ENCODE results near the gene PDLIM3. TPM values are rescaled to one million over a fixed set of nuclear protein-coding genes. Genes with fewer than 3 reads are reported as not detected.
A peak's percentile ranks its signal among the peaks of the same experiment; 100 is the strongest.
"Not testable (repeated sequence)": the region's sequence is repeated elsewhere in the genome, so short reads cannot be mapped to it uniquely, and the experiment has no call there.

PDLIM3 gene
- total RNA-seq, 5 donors from 2014 or later (not counting 1 experiment from before 2014, with no cell fraction given) = 0.23 to 0.63 (median 0.63) TPM; not detected in 2

- Histone ChIP-seq H3K27ac (ENCODE audit: low read length) (no peak overlapping the region), H3K27me3 (replicated peaks in 1 of 2; ENCODE audit: control insufficient read depth in 2 of 2, extremely low read depth in 1 of 2, insufficient read depth in 2 of 2, low read length in 1 of 2) (peaks cover 26 to 30% of the 10 kb centered on the region in 2 experiments), H3K4me1 (ENCODE audit: control insufficient read depth in 1 of 2, extremely low read depth in 1 of 2, insufficient read depth in 2 of 2, low read length in 2 of 2) (peaks cover 0 to 7% of the 10 kb centered on the region in 2 experiments), H3K4me3 (ENCODE audit: control insufficient read depth in 1 of 2, extremely low read depth in 1 of 2, low read length in 1 of 2) (no peak overlapping the region), H3K36me3 (ENCODE audit: control insufficient read depth in 2 of 2, extremely low read depth in 1 of 2, insufficient read depth in 1 of 2, low read length in 1 of 2) (no peaks in the 10 kb centered on the region), H3K9me3 (no peaks in the 10 kb centered on the region)
- Mint-ChIP-seq H3K4me1 (peaks cover 5 to 8% (median 8%) of the 10 kb centered on the region in 3 donors), H3K9me3 (no peaks in the 10 kb centered on the region), H3K27ac (no peak overlapping the region), H3K4me3 (peak overlapping the region in 1 of 3 donors; percentile 38), H3K27me3 (peaks cover 35 to 36% of the 10 kb centered on the region in 2 donors), H3K36me3 (no peaks in the 10 kb centered on the region)
- DNase-seq (no peak), ATAC-seq (replicated peaks in 1 of 4) (no peak)
- ChIA-PET CTCF (no interaction called here), POLR2A (interaction anchor here (0.5 to 0.7 kb wide), 2 partner anchors 22 to 394 kb away, joined by 3 to 4 read pairs; partner anchors contain the start of gene SLC25A4 (in 1 of the 2))
- WGBS (ENCODE audit: insufficient coverage) = 40% methylated on average over 1 of the region's 4 CpGs
Observed at GRCh38 chr4:185536411-185536709, 1.1 kb upstream of the PDLIM3 start.

GRCh38 chr4:185535612-185536410 is 504 bp upstream of the PDLIM3 start:
- Mint-ChIP-seq H3K4me3 (peak overlapping the region in 1 of 3 donors; percentile 38), H3K27ac (no peak overlapping the region), H3K9me3 (no peaks in the 10 kb centered on the region), H3K36me3 (no peaks in the 10 kb centered on the region), H3K27me3 (peaks cover 36 to 37% of the 10 kb centered on the region in 2 donors), H3K4me1 (peaks cover 5 to 8% (median 8%) of the 10 kb centered on the region in 3 donors)
- H3K27me3 ChIP-seq (replicated peaks in 1 of 2; ENCODE audit: control insufficient read depth in 2 of 2, extremely low read depth in 1 of 2, insufficient read depth in 2 of 2, low read length in 1 of 2) = peaks cover 22 to 30% of the 10 kb centered on the region in 2 experiments
- ChIA-PET POLR2A (interaction anchor here (0.5 to 0.7 kb wide), 2 partner anchors 21 to 393 kb away, joined by 3 to 4 read pairs; partner anchors contain the start of gene SLC25A4 (in 1 of the 2)), CTCF (no interaction called here)
- no peak for ATAC-seq (replicated peaks in 1 of 4)
- H3K27ac ChIP-seq (ENCODE audit: low read length) = no peak overlapping the region
- peaks cover 0 to 7% of the 10 kb centered on the region in 2 experiments for H3K4me1 ChIP-seq (ENCODE audit: control insufficient read depth in 1 of 2, extremely low read depth in 1 of 2, insufficient read depth in 2 of 2, low read length in 2 of 2)
- DNase-seq = no peak
- H3K4me3 ChIP-seq (ENCODE audit: control insufficient read depth in 1 of 2, extremely low read depth in 1 of 2, low read length in 1 of 2) = no peak overlapping the region
- 12% methylated on average over 24 of the region's 32 CpGs for WGBS (ENCODE audit: insufficient coverage)
- no peaks in the 10 kb centered on the region for H3K36me3 ChIP-seq (ENCODE audit: control insufficient read depth in 2 of 2, extremely low read depth in 1 of 2, insufficient read depth in 1 of 2, low read length in 1 of 2)
- no peaks in the 10 kb centered on the region for H3K9me3 ChIP-seq

- 3% methylated on average over 9 of the region's 10 CpGs for WGBS (ENCODE audit: insufficient coverage)
- H3K4me1 ChIP-seq (ENCODE audit: control insufficient read depth in 1 of 2, extremely low read depth in 1 of 2, insufficient read depth in 2 of 2, low read length in 2 of 2) = peaks cover 0 to 7% of the 10 kb centered on the region in 2 experiments
- H3K4me3 Mint-ChIP-seq = peak overlapping the region in 2 of 3 donors; percentile 55 to 67
- no peak overlapping the region for H3K27ac Mint-ChIP-seq
- DNase-seq = no peak
- H3K27me3 Mint-ChIP-seq = peaks cover 40 to 50% of the 10 kb centered on the region in 2 donors
- POLR2A ChIA-PET = no interaction called here
- H3K9me3 Mint-ChIP-seq = no peaks in the 10 kb centered on the region
- H3K4me1 Mint-ChIP-seq = peaks cover 5 to 8% (median 8%) of the 10 kb centered on the region in 3 donors
- CTCF ChIA-PET = interaction anchor here in 1 of 2 donors (0.5 to 0.6 kb wide), 2 partner anchors 21 to 49 kb away, joined by 3 read pairs; no protein-coding TSS in a partner anchor
- H3K27ac ChIP-seq (ENCODE audit: low read length) = no peak overlapping the region
- no peak for ATAC-seq (replicated peaks in 1 of 4)
- H3K36me3 Mint-ChIP-seq = no peaks in the 10 kb centered on the region
- no peaks in the 10 kb centered on the region for H3K9me3 ChIP-seq
- no peak overlapping the region for H3K4me3 ChIP-seq (ENCODE audit: control insufficient read depth in 1 of 2, extremely low read depth in 1 of 2, low read length in 1 of 2)
- H3K36me3 ChIP-seq (ENCODE audit: control insufficient read depth in 2 of 2, extremely low read depth in 1 of 2, insufficient read depth in 1 of 2, low read length in 1 of 2) = no peaks in the 10 kb centered on the region
- peaks cover 22 to 29% of the 10 kb centered on the region in 2 experiments for H3K27me3 ChIP-seq (replicated peaks in 1 of 2; ENCODE audit: control insufficient read depth in 2 of 2, extremely low read depth in 1 of 2, insufficient read depth in 2 of 2, low read length in 1 of 2)
Observed at GRCh38 chr4:185534511-185534865, 819 bp downstream of the PDLIM3 start.

GRCh38 chr4:185532795-185533324 is 2.4 kb downstream of the PDLIM3 start:
- no peak overlapping the region for H3K27ac ChIP-seq (ENCODE audit: low read length)
- no peak for DNase-seq
- no peak overlapping the region for H3K4me3 ChIP-seq (ENCODE audit: control insufficient read depth in 1 of 2, extremely low read depth in 1 of 2, low read length in 1 of 2)
- H3K9me3 ChIP-seq = no peaks in the 10 kb centered on the region
- POLR2A ChIA-PET = no interaction called here
- Mint-ChIP-seq H3K4me1 (peaks cover 5 to 8% (median 8%) of the 10 kb centered on the region in 3 donors), H3K4me3 (no peak overlapping the region), H3K36me3 (no peaks in the 10 kb centered on the region), H3K27ac (no peak overlapping the region), H3K9me3 (no peaks in the 10 kb centered on the region), H3K27me3 (peaks cover 50 to 59% of the 10 kb centered on the region in 2 donors)
- no peaks in the 10 kb centered on the region for H3K36me3 ChIP-seq (ENCODE audit: control insufficient read depth in 2 of 2, extremely low read depth in 1 of 2, insufficient read depth in 1 of 2, low read length in 1 of 2)
- CTCF ChIA-PET = no interaction called here
- no peak for ATAC-seq (replicated peaks in 1 of 4)
- H3K27me3 ChIP-seq (replicated peaks in 1 of 2; ENCODE audit: control insufficient read depth in 2 of 2, extremely low read depth in 1 of 2, insufficient read depth in 2 of 2, low read length in 1 of 2) = peaks cover 22 to 25% of the 10 kb centered on the region in 2 experiments
- WGBS (ENCODE audit: insufficient coverage) = 92% methylated on average over 2 of the region's 6 CpGs
- peaks cover 0 to 7% of the 10 kb centered on the region in 2 experiments for H3K4me1 ChIP-seq (ENCODE audit: control insufficient read depth in 1 of 2, extremely low read depth in 1 of 2, insufficient read depth in 2 of 2, low read length in 2 of 2)

GRCh38 chr4:185532293-185532692 is 3.0 kb downstream of the PDLIM3 start:
- H3K27me3 ChIP-seq (replicated peaks in 1 of 2; ENCODE audit: control insufficient read depth in 2 of 2, extremely low read depth in 1 of 2, insufficient read depth in 2 of 2, low read length in 1 of 2) = peaks cover 20 to 23% of the 10 kb centered on the region in 2 experiments

GRCh38 chr4:185531654-185532053 is 3.7 kb downstream of the PDLIM3 start:
- H3K4me1 Mint-ChIP-seq; H3K9me3 ChIP-seq; DNase-seq; H3K27ac ChIP-seq (ENCODE audit: low read length); POLR2A ChIA-PET; H3K4me3 ChIP-seq (ENCODE audit: control insufficient read depth in 1 of 2, extremely low read depth in 1 of 2, low read length in 1 of 2); ATAC-seq (replicated peaks in 1 of 4); H3K36me3 Mint-ChIP-seq; H3K27ac Mint-ChIP-seq; H3K4me1 ChIP-seq (ENCODE audit: control insufficient read depth in 1 of 2, extremely low read depth in 1 of 2, insufficient read depth in 2 of 2, low read length in 2 of 2); CTCF ChIA-PET; H3K36me3 ChIP-seq (ENCODE audit: control insufficient read depth in 2 of 2, extremely low read depth in 1 of 2, insufficient read depth in 1 of 2, low read length in 1 of 2); H3K9me3 Mint-ChIP-seq; H3K4me3 Mint-ChIP-seq: not testable (repeated sequence)
- peaks cover 50 to 60% of the 10 kb centered on the region in 2 donors for H3K27me3 Mint-ChIP-seq
- WGBS (ENCODE audit: insufficient coverage) = no CpG with 5 or more reads among the region's 11 CpGs
- peaks cover 20 to 21% of the 10 kb centered on the region in 2 experiments for H3K27me3 ChIP-seq (replicated peaks in 1 of 2; ENCODE audit: control insufficient read depth in 2 of 2, extremely low read depth in 1 of 2, insufficient read depth in 2 of 2, low read length in 1 of 2)

More at GRCh38 chr4:185532293-185532692, 3.0 kb downstream of the PDLIM3 start:
- WGBS (ENCODE audit: insufficient coverage) = 80% methylated on average over 7 of the region's 7 CpGs
- Histone ChIP-seq H3K27ac (ENCODE audit: low read length) (no peak overlapping the region), H3K4me1 (ENCODE audit: control insufficient read depth in 1 of 2, extremely low read depth in 1 of 2, insufficient read depth in 2 of 2, low read length in 2 of 2) (peaks cover 0 to 7% of the 10 kb centered on the region in 2 experiments), H3K4me3 (ENCODE audit: control insufficient read depth in 1 of 2, extremely low read depth in 1 of 2, low read length in 1 of 2) (no peak overlapping the region), H3K9me3 (no peaks in the 10 kb centered on the region), H3K36me3 (ENCODE audit: control insufficient read depth in 2 of 2, extremely low read depth in 1 of 2, insufficient read depth in 1 of 2, low read length in 1 of 2) (no peaks in the 10 kb centered on the region)
- Mint-ChIP-seq H3K9me3 (no peaks in the 10 kb centered on the region), H3K27ac (no peak overlapping the region), H3K4me1 (peaks cover 5 to 8% (median 8%) of the 10 kb centered on the region in 3 donors), H3K36me3 (no peaks in the 10 kb centered on the region), H3K4me3 (no peak overlapping the region), H3K27me3 (peaks cover 50 to 59% of the 10 kb centered on the region in 2 donors)
- POLR2A ChIA-PET = no interaction called here
- no peak for DNase-seq
- ATAC-seq (replicated peaks in 1 of 4) = no peak
- CTCF ChIA-PET = no interaction called here

Data from T-cell (primary cell).